GM06990 (cell line): ENCODE results near the gene ZNF579.

Experiments used
- DNase-seq: peaks from one replicate; pipeline ENCODE4 v3.0.0-alpha.2; 2011; ENCODE audit not compliant: insufficient read length; ENCODE audit errors: extremely low read depth
- H3K27me3 ChIP-seq: replicated peaks from 2 replicates; pipeline ENCODE4 v1.6.0; 2011; ENCODE audit warnings: low read length; ENCODE audit not compliant: control insufficient read depth, insufficient read depth
- H3K36me3 ChIP-seq: 2 replicates; pipeline ENCODE4 v1.5.1; 2011; ENCODE audit warnings: low read length; ENCODE audit not compliant: control insufficient read depth, insufficient read depth
- H3K4me3 ChIP-seq: replicated peaks from 2 replicates; pipeline ENCODE4 v1.5.1; 2011; ENCODE audit warnings: low read depth, mild to moderate bottlenecking, control low read depth, low read length
- TF ChIP-seq, protein P1 (sequence below): IDR thresholded peaks from 2 replicates; pipeline ENCODE4 v1.5.1; 2011; ENCODE audit warnings: low read length, control low read depth, mild to moderate bottlenecking, inconsistent platforms; ENCODE audit not compliant: insufficient read depth, poor library complexity, severe bottlenecking

Gene ZNF579

GRCh38 chr19:55596304-55596703, 15.7 kb upstream of the ZNF579 start:
- Histone ChIP-seq H3K4me3 (no peak overlapping the region), H3K27me3 (no peaks in the 10 kb centered on the region), H3K36me3 (peaks cover 14% of the 10 kb centered on the region)
- DNase-seq = no peak
- TF ChIP-seq, protein P1, sequence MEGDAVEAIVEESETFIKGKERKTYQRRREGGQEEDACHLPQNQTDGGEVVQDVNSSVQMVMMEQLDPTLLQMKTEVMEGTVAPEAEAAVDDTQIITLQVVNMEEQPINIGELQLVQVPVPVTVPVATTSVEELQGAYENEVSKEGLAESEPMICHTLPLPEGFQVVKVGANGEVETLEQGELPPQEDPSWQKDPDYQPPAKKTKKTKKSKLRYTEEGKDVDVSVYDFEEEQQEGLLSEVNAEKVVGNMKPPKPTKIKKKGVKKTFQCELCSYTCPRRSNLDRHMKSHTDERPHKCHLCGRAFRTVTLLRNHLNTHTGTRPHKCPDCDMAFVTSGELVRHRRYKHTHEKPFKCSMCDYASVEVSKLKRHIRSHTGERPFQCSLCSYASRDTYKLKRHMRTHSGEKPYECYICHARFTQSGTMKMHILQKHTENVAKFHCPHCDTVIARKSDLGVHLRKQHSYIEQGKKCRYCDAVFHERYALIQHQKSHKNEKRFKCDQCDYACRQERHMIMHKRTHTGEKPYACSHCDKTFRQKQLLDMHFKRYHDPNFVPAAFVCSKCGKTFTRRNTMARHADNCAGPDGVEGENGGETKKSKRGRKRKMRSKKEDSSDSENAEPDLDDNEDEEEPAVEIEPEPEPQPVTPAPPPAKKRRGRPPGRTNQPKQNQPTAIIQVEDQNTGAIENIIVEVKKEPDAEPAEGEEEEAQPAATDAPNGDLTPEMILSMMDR = no peak

DNA sequence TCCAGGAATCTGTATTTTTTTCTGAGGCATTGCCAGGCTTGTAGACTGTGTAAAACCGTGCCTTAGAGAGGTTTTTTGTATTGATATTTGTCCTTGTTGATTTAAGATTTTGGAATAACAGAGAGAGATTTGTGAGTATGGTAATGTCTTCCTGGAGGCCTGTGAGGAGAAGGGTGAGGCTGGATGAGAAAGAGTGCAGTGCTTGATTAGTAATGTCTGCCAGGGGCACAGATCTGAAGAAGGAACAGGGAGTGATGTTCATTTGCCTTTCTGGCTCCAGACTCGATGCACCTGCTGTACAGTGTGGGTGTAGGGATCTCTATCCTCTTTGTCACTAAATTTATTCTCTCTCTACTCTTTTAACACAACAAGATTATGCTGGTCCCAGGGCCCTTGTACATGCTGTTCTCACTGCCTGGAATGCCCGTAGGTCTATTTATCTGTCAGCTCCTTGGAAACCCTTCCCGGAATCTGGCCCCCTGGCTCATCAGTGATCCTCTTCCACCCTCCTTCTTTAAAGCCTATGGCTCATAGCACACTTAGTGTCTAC, 14.4 kb upstream of the ZNF579 start:
- Histone ChIP-seq H3K27me3 (no peaks in the 10 kb centered on the region), H3K4me3 (no peak overlapping the region), H3K36me3 (peaks cover 14% of the 10 kb centered on the region)
- no peak for DNase-seq
- TF ChIP-seq, protein P1 = no peak

DNA sequence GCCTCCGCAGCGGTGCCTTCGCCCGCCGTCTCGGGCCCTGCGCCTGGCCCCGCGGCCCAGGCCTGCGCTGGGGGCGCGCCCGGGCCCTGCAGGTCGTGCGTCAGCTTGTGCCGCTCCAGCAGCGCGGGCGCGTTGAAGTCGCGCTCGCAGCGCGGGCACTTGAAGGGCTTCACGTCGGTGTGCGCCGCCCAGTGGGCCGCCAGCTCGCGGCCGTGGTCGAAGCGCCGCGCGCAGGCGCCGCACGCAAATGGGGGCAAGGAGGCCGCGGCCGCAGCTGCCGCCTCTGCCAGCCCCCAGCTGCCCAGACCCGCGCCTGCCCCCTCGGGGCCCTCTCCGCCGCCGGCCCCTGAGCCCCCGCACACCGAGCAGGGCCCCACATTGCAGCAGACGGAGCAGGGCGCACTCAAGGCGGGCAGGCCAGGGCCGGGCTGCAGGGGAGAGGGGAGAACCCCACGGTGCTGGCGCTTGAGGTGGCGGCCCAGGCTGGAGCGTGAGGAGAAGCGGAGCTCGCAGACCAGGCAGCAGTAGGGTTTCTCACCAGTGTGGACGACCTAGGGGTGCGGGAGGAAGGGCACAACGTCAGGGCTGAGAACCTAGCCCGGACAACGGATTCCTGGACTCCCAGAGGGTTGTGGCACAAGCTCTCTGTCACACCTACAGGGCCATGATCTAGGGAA, 12.6 kb upstream of the ZNF579 start:
- DNase-seq = no peak
- Histone ChIP-seq H3K36me3 (peaks cover 14% of the 10 kb centered on the region), H3K4me3 (no peak overlapping the region), H3K27me3 (no peaks in the 10 kb centered on the region)
- TF ChIP-seq, protein P1 = no peak

DNA sequence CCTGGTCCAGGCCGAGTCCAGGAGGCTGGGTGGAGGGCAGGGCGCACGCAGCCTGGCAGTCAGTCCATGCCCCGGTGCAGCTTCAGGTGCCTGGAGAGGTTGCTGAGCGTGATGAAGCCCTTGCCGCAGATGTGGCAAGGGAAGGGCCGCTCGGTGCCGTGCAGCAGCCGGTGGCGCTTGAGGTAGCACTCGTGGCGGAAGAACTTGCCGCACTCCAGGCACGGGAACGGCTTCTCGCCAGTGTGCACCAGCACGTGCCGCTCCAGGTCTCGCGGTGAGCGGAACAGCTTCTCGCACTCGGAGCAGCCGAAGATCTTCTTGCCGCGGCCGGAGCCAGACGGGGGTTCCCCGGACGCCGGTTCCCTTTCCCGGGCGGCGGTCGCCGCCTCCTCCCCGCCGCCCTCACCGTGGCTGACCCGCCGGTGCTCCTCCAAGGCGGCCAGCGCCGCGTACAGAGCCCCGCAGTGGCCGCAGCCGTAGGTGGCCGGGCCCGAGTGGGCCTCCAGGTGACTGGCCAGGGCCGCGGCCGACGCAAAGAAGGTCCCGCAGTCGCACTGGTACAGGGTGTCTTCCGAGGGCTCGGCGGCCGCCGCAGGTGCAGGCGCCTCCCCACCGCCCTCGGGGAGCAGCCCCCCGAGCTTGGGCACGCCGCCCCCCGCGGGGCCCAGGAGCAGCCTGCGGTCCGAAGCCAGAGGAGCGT, 11.9 kb upstream of the ZNF579 start:
- peaks cover 14% of the 10 kb centered on the region for H3K36me3 ChIP-seq
- DNase-seq = no peak
- no peaks in the 10 kb centered on the region for H3K27me3 ChIP-seq
- H3K4me3 ChIP-seq = no peak overlapping the region
- TF ChIP-seq, protein P1 = no peak

DNA sequence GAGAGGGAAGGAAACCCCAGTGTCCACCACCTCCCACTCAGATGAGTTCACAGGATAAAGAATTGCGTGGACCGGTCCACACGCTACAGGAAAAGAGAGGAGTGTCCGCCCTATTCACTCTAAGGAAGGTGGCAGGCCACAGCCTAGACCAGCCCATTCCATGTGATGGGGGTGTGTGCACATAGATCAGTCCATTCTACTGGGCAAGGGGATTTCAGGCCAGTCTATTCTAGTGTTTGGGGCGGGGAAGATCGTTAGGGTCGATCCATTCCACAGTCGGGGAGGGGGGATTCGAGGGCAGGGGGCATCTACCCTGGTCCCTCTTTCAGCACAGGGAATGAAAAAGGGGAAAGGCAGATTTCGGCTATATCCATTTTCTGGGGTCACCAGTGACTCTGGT, 10.9 kb upstream of the ZNF579 start:
- no peak for DNase-seq
- H3K36me3 ChIP-seq = peaks cover 11% of the 10 kb centered on the region
- TF ChIP-seq, protein P1 = no peak
- no peak overlapping the region for H3K4me3 ChIP-seq
- H3K27me3 ChIP-seq = no peaks in the 10 kb centered on the region
